ENCODE results near the gene ROBO1.
"Not testable (repeated sequence)": the region's sequence is repeated elsewhere in the genome, so short reads cannot be mapped to it uniquely, and the experiment has no call there.

ROBO1 gene

DNA sequence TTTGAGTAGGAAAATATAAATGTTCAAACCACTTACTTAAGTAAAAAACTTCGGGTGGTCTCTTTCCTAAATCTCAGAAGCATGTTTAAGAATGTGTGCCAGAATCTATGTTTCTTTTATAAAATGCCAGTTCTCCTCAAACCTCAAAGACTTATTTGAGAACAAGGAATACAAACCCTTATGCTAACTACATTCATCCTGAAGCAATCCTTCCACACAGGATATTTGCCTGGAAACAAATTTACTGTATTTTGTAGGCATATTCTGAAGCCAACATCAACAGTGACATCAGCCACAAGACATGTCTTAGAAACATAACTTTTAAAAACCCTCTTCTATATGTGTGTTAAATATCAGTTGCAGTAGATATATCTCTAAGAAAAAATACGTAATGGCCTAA lies 1077.0 kb downstream of the ROBO1 start:
- DNase-seq (ENCODE audit: low read depth) = no peak

GRCh38 chr3:78689378-78689777 lies 1078.4 kb downstream of the ROBO1 start:
- no peak for DNase-seq (ENCODE audit: low read depth)

- no peak for DNase-seq (ENCODE audit: low read depth)
Observed at GRCh38 chr3:78687520-78687919, 1080.3 kb downstream of the ROBO1 start.

GRCh38 chr3:78683284-78683683 lies 1084.5 kb downstream of the ROBO1 start:
- no peak for DNase-seq (ENCODE audit: low read depth)

- not testable (repeated sequence) for DNase-seq (ENCODE audit: low read depth)
Observed at GRCh38 chr3:78675119-78675805, 1092.5 kb downstream of the ROBO1 start.

GRCh38 chr3:78670746-78671145 lies 1097.1 kb downstream of the ROBO1 start:
- no peak for DNase-seq (ENCODE audit: low read depth)

DNA sequence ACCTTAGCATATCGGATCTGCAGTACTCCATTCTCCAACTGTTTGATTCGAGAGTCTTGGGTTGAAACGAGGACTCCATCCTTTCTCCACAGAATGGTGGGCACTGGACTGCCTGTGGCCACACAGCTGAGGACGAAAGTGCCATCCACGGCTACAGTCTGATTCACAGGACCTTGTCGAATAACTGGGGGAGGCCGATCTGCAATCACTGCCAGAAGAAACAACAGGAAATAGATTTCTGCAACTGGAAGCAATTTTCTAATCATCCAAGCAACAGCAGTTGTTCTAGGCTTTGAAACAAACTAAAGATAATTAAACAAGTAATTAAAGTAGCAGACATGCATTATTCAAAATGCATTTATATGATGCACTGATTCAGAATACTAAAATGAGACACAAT lies 1097.7 kb downstream of the ROBO1 start:
- no peak for DNase-seq (ENCODE audit: low read depth)

DNA sequence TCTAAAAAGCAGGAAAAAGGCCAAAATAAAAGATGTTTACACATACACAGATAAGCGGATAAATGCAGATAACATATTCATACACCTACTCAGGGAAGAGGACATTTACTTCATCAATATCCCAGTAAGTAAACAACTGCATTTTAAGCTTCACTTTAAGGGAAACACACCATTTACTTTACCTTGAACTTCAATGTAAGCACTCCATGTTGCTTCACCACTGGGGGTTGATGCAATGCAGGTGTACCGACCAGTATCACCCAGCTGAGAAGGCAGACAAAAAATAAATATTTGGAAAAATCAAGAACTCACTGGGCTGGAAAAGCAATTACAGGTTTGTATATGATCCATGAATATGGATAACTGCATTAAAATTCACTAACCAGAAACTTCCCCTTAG lies 1099.5 kb downstream of the ROBO1 start:
- no peak for DNase-seq (ENCODE audit: low read depth)

DNA sequence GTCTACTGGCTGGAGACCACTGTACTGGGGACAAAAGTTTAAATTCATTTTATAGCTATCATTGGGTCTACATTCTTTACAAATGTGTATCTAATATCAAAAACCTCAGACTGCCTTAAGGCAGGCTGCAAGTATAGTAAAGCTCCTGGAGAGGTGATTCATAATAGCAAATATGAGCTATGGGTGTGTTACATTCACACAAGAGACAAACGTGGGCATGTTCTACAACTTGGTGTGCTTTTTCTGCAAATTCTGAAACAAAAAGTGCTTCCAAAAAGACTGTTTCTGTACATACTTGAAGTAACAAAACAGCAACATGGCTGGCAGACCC lies 1101.4 kb downstream of the ROBO1 start:
- no peak for DNase-seq (ENCODE audit: low read depth)

DNA sequence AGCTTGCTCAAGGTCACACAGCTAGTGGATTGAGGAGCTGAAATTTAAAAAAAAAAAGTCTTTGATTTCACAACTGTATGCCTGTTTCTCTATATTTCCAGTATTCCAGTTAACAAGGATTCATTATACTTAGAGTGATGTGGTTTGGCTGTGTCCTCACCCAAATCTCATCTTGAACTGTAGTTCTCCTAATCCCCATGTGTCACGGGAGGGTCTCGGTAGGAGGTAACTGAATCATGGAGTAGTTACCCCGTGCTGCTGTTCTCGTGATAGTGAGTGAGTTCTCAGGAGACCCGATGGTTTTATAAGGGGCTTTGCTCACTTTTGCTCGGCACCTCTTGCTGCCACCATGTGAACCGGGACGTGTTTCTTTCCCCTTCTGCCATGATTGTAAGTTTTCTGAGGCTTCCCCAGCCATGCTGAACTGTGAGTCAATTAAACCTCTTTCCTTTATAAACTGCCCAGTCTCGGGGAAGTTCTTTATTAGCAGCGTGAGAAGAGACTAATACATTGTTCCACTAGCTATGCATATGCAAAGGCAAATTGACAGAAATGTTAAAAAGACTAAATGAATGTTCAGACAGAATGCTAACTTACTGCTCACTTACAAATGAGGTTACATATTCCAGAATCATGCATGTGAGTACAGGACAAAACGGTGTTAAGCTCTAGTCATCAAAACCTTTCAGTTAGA lies 1101.9 kb downstream of the ROBO1 start:
- DNase-seq (ENCODE audit: low read depth) = no peak

GRCh38 chr3:78665101-78665500 lies 1102.7 kb downstream of the ROBO1 start:
- DNase-seq (ENCODE audit: low read depth) = no peak

- DNase-seq (ENCODE audit: low read depth) = no peak
Observed at GRCh38 chr3:78660957-78661356, 1106.8 kb downstream of the ROBO1 start.

GRCh38 chr3:78659386-78659987 lies 1108.3 kb downstream of the ROBO1 start:
- DNase-seq (ENCODE audit: low read depth) = no peak

DNA sequence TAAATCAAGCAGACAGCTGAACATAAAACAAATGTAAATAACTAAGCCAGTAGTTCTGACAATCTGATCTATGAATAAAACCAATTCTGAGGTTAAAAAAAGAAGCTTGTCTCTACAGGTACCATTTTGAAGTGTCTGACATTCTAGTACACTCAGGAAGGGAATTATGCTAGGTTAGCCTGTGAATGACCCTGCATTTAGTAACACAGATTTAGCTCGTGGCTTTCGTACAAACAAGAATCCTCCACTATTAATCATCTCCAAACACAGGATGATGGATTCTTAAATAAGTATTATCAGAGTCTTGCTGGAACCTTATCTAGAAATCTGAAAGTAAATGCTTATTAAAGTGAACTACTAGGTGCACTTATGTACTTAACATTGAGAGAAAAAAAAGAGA lies 1120.1 kb downstream of the ROBO1 start:
- DNase-seq (ENCODE audit: low read depth) = no peak

DNA sequence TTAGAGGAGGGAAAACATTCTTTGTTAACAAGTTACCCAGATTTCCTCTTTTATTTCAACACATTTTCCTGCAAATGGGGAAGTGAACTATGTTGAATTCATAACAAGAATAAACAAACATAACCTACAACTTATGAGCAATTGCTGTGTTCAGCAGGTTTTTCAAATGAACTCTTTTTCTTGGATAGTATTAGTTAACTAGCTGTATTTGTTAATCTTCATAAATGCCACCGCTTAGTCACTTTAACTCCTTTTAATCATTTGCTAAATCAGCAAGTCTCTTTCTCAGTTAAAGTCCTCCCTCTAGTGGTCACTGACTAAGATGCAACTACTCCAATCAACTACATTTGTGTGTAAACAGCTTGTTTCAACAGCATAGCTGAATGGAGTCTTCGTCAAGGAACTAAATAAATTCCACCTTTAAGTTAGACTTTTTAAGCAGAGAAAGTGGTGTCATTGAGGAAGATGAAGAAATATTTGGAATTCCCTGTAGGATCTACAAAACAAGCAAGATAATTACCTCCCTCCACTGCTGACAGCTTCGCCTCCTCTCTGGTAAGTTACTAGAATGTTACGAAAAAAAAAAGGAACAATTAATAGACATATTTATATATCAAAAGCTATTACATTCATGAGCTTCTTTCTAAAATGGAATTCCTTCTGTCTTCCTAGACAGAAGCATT lies 1122.0 kb downstream of the ROBO1 start:
- DNase-seq (ENCODE audit: low read depth) = no peak

DNA sequence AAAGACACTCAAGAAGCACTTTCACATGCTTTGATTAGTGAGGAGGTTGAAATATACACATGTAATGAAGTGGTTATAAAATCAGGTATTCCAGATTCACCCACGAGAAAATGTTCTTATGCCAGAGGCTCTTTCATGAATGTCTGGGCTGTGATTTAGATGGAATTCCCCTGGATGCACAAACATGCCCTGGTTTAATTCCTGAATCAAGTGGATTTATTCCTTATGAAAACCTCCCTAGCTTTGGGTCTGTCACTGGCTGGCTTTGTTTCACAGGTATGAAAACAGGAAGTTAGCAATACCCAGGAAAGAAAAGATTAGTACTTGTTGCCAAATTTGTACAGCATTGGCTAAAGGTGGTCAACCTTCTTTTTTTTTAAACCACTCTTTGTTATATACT lies 1123.0 kb downstream of the ROBO1 start:
- DNase-seq (ENCODE audit: low read depth) = no peak

GRCh38 chr3:78642226-78643035 lies 1125.4 kb downstream of the ROBO1 start:
- no peak for DNase-seq (ENCODE audit: low read depth)

- DNase-seq (ENCODE audit: low read depth) = no peak
Observed at GRCh38 chr3:78641703-78642102, 1126.1 kb downstream of the ROBO1 start.

DNA sequence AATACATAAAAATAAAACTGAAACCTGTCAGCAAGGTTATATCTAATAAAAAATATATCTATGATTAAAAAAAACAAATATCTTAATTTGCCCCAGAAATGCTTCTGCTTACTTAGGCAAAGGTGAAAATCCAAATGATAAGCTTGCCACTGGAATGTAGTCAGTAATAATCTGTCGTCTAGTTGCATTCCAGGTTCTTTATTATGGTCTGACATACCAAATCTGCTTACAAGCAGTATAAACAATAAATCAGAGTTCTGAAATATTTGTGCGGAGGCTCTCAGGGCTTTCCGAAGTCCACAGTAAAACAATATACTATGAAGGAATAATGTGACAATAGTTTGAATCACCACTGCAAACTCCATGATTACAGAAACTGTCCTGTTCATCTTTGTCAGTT lies 1133.5 kb downstream of the ROBO1 start:
- DNase-seq (ENCODE audit: low read depth) = no peak

DNA sequence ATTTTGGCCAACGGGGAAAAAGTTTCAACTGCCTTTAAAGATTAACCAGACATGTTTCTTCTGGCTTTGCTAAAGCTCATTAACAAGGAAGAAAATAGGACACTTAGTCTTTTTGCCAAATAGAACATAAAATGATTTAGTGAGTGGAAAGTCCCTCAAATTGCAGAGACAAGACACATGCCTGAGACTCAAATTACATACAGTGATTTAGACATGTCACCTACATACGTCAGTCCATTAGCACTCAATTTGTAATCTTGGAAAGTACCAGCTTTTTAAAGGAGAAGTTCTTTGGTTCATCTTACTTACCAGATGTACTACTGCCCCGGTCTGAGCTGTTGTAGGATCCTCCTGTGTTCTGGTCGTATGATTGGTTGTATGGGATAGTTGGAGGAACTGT lies 1134.2 kb downstream of the ROBO1 start:
- no peak for DNase-seq (ENCODE audit: low read depth)

DNA sequence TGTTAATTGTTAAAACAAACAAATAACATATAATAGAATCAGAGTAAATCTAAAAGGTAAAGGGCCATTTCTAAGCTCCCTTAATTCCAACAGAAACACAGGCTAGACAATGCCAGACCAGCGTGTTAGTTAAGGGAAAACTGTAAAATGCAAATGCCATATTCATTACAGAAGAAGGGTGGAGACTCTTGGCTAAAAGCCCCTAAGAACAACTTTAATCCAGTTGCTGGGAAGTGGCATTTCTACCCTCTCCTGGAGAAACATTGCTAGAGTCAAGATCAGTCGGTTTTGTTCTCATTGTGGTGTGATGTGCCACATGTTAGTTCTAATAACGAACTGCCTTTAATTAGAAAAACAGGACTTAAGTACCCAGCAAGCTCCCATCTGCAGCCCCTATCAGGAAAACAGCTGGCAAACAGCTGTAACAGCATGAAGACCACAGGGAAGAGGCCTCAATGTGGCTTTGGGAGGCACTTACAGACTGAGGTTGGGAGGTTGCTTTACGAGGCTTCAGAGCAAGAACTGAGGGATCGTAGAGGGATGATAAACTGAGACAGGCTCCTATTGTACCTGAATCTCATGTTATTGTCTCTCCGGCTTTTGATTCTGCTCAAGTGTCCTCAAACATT lies 1134.8 kb downstream of the ROBO1 start:
- no peak for DNase-seq (ENCODE audit: low read depth)

DNA sequence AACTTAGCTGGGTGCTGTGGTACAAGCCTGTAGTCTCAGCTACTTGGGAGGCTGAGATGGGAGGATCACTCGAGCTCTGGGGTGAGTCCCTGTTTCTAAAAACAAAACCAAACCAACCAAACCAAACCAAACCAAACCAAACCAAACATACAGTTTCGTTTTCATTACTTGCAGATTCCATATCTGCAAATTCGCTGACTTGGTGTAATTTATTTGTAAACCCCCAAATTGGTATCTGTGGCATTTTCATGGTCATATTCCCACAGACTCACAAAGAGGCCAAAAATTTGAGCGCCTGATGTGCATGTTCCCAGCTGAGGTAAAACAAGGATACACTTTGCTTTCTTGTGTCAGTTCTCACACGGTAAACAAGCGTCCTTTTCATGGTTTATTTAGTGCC lies 1138.3 kb downstream of the ROBO1 start:
- DNase-seq (ENCODE audit: low read depth) = no peak
